GM23338 (cell line): Measurements from ENCODE around the gene OASL.

ENCODE experiments used
- CREB1 ChIP-seq: fragments of 250-450 bp; sonication (Bioruptor Pico); IDR thresholded peaks from 2 replicates; pipeline ENCODE4 v1.5.0; 2020; ENCODE audit warnings: low read depth, mild to moderate bottlenecking, moderate library complexity
- EZH2 ChIP-seq: fragments of 200-600 bp; sonication (generic); IDR thresholded peaks from one replicate; pipeline ENCODE4 v1.8.0; 2017; ENCODE audit warnings: antibody characterized with exemption, mild to moderate bottlenecking, low read depth; ENCODE audit not compliant: unreplicated experiment
- EZH2phosphoT487 ChIP-seq: fragments of 200-600 bp; sonication (generic); IDR thresholded peaks from one replicate; pipeline ENCODE4 v1.8.1; 2018; ENCODE audit warnings: antibody characterized with exemption; ENCODE audit not compliant: unreplicated experiment
- JUNB ChIP-seq: IDR thresholded peaks from one replicate; pipeline ENCODE4 v1.6.1; 2016; ENCODE audit warnings: antibody characterized with exemption; ENCODE audit not compliant: unreplicated experiment
- NANOG ChIP-seq: IDR thresholded peaks from 2 replicates; pipeline ENCODE4 v1.6.1; 2016; ENCODE audit warnings: antibody characterized with exemption, borderline replicate concordance
- POLR2AphosphoS5 ChIP-seq: IDR thresholded peaks from 2 replicates; pipeline ENCODE4 v1.6.1; 2016; ENCODE audit warnings: antibody characterized with exemption, low read depth
- STAT1 ChIP-seq: IDR thresholded peaks from one replicate; pipeline ENCODE4 v1.6.1; 2016; ENCODE audit warnings: antibody characterized with exemption; ENCODE audit not compliant: unreplicated experiment
- ZNF114 ChIP-seq: fragments of 250-450 bp; sonication (Bioruptor Pico); IDR thresholded peaks from 2 replicates; pipeline ENCODE4 v1.5.0; 2020; ENCODE audit warnings: mild to moderate bottlenecking, moderate library complexity
- ZNF331 ChIP-seq: fragments of 250-450 bp; sonication (Bioruptor Pico); IDR thresholded peaks from 2 replicates; pipeline ENCODE4 v1.5.0; 2020; ENCODE audit warnings: low read depth, mild to moderate bottlenecking, moderate library complexity
- TF ChIP-seq, protein P1 (sequence below), 2 experiments: fragments of 200-600 bp in 1 of 2; sonication (generic) in 1 of 2; conservative IDR thresholded peaks; 2 replicates each; pipeline versions ENCODE4 v1.5.1 to v1.6.1; 2016 to 2017; ENCODE audit warnings: antibody characterized with exemption in 2 of 2, low read depth in 2 of 2, mild to moderate bottlenecking in 2 of 2, moderate library complexity in 1 of 2
- TF ChIP-seq, protein P2 (sequence below): IDR thresholded peaks from one replicate; pipeline ENCODE4 v1.6.1; 2018; ENCODE audit warnings: antibody characterized with exemption; ENCODE audit not compliant: unreplicated experiment
- TF ChIP-seq, protein P3 (sequence below): fragments of 250-450 bp; sonication (Bioruptor Pico); IDR thresholded peaks from 2 replicates; pipeline ENCODE4 v1.5.0; 2020; ENCODE audit warnings: mild to moderate bottlenecking, moderate library complexity
- TF ChIP-seq, protein P4 (sequence below): IDR thresholded peaks from 2 replicates; pipeline ENCODE4 v1.6.1; 2016; ENCODE audit warnings: antibody characterized with exemption

DNA sequence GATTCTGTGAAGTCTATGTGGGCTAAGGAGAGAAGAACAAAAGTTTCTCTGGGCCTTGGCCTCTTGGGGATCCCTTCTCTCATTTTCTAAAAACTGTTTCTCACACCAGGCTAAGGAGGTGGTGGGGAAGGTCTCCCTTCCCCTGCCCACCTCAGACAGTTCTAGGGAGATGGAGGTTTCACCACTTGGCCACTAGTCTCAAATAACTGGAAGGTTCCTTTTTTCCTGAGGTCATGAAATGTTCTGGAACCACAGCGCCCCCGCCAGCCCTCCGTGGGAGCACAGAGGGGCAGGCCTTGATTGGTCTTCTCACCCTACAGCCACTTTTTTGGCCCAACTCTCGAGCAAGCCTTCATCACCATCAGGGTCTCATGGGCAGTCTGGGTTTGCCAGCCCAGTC is 35.4 kb downstream of the OASL start:
- TF ChIP-seq POLR2AphosphoS5 (no peak), CREB1 (CRISPR knock-in tag) (no peak), EZH2 (no peak), EZH2phosphoT487 (no peak), ZNF114 (CRISPR knock-in tag) (no peak), NANOG (no peak), JUNB (no peak), ZNF331 (CRISPR knock-in tag) (no peak), STAT1 (no peak)
- TF ChIP-seq, protein P1, sequence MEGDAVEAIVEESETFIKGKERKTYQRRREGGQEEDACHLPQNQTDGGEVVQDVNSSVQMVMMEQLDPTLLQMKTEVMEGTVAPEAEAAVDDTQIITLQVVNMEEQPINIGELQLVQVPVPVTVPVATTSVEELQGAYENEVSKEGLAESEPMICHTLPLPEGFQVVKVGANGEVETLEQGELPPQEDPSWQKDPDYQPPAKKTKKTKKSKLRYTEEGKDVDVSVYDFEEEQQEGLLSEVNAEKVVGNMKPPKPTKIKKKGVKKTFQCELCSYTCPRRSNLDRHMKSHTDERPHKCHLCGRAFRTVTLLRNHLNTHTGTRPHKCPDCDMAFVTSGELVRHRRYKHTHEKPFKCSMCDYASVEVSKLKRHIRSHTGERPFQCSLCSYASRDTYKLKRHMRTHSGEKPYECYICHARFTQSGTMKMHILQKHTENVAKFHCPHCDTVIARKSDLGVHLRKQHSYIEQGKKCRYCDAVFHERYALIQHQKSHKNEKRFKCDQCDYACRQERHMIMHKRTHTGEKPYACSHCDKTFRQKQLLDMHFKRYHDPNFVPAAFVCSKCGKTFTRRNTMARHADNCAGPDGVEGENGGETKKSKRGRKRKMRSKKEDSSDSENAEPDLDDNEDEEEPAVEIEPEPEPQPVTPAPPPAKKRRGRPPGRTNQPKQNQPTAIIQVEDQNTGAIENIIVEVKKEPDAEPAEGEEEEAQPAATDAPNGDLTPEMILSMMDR (conservative IDR thresholded peaks at IDR 0.05; ENCODE audit: low read depth in 2 of 2): peak; percentile 54 to 70
- TF ChIP-seq, protein P2, sequence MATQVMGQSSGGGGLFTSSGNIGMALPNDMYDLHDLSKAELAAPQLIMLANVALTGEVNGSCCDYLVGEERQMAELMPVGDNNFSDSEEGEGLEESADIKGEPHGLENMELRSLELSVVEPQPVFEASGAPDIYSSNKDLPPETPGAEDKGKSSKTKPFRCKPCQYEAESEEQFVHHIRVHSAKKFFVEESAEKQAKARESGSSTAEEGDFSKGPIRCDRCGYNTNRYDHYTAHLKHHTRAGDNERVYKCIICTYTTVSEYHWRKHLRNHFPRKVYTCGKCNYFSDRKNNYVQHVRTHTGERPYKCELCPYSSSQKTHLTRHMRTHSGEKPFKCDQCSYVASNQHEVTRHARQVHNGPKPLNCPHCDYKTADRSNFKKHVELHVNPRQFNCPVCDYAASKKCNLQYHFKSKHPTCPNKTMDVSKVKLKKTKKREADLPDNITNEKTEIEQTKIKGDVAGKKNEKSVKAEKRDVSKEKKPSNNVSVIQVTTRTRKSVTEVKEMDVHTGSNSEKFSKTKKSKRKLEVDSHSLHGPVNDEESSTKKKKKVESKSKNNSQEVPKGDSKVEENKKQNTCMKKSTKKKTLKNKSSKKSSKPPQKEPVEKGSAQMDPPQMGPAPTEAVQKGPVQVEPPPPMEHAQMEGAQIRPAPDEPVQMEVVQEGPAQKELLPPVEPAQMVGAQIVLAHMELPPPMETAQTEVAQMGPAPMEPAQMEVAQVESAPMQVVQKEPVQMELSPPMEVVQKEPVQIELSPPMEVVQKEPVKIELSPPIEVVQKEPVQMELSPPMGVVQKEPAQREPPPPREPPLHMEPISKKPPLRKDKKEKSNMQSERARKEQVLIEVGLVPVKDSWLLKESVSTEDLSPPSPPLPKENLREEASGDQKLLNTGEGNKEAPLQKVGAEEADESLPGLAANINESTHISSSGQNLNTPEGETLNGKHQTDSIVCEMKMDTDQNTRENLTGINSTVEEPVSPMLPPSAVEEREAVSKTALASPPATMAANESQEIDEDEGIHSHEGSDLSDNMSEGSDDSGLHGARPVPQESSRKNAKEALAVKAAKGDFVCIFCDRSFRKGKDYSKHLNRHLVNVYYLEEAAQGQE: no peak
- TF ChIP-seq, protein P3, sequence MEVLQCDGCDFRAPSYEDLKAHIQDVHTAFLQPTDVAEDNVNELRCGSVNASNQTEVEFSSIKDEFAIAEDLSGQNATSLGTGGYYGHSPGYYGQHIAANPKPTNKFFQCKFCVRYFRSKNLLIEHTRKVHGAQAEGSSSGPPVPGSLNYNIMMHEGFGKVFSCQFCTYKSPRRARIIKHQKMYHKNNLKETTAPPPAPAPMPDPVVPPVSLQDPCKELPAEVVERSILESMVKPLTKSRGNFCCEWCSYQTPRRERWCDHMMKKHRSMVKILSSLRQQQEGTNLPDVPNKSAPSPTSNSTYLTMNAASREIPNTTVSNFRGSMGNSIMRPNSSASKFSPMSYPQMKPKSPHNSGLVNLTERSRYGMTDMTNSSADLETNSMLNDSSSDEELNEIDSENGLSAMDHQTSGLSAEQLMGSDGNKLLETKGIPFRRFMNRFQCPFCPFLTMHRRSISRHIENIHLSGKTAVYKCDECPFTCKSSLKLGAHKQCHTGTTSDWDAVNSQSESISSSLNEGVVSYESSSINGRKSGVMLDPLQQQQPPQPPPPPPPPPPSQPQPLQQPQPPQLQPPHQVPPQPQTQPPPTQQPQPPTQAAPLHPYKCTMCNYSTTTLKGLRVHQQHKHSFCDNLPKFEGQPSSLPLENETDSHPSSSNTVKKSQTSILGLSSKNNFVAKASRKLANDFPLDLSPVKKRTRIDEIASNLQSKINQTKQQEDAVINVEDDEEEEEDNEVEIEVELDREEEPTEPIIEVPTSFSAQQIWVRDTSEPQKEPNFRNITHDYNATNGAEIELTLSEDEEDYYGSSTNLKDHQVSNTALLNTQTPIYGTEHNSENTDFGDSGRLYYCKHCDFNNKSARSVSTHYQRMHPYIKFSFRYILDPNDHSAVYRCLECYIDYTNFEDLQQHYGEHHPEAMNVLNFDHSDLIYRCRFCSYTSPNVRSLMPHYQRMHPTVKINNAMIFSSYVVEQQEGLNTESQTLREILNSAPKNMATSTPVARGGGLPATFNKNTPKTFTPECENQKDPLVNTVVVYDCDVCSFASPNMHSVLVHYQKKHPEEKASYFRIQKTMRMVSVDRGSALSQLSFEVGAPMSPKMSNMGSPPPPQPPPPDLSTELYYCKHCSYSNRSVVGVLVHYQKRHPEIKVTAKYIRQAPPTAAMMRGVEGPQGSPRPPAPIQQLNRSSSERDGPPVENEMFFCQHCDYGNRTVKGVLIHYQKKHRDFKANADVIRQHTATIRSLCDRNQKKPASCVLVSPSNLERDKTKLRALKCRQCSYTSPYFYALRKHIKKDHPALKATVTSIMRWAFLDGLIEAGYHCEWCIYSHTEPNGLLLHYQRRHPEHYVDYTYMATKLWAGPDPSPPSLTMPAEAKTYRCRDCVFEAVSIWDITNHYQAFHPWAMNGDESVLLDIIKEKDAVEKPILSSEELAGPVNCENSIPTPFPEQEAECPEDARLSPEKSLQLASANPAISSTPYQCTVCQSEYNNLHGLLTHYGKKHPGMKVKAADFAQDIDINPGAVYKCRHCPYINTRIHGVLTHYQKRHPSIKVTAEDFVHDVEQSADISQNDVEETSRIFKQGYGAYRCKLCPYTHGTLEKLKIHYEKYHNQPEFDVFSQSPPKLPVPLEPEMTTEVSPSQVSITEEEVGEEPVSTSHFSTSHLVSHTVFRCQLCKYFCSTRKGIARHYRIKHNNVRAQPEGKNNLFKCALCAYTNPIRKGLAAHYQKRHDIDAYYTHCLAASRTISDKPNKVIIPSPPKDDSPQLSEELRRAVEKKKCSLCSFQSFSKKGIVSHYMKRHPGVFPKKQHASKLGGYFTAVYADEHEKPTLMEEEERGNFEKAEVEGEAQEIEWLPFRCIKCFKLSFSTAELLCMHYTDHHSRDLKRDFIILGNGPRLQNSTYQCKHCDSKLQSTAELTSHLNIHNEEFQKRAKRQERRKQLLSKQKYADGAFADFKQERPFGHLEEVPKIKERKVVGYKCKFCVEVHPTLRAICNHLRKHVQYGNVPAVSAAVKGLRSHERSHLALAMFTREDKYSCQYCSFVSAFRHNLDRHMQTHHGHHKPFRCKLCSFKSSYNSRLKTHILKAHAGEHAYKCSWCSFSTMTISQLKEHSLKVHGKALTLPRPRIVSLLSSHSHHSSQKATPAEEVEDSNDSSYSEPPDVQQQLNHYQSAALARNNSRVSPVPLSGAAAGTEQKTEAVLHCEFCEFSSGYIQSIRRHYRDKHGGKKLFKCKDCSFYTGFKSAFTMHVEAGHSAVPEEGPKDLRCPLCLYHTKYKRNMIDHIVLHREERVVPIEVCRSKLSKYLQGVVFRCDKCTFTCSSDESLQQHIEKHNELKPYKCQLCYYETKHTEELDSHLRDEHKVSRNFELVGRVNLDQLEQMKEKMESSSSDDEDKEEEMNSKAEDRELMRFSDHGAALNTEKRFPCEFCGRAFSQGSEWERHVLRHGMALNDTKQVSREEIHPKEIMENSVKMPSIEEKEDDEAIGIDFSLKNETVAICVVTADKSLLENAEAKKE (CRISPR knock-in tag): no peak
- TF ChIP-seq, protein P4, sequence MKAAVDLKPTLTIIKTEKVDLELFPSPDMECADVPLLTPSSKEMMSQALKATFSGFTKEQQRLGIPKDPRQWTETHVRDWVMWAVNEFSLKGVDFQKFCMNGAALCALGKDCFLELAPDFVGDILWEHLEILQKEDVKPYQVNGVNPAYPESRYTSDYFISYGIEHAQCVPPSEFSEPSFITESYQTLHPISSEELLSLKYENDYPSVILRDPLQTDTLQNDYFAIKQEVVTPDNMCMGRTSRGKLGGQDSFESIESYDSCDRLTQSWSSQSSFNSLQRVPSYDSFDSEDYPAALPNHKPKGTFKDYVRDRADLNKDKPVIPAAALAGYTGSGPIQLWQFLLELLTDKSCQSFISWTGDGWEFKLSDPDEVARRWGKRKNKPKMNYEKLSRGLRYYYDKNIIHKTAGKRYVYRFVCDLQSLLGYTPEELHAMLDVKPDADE: no peak
